UCSD-AML1 (cell line): ENCODE measurements around the gene SLC35G4.
"Not testable (repeated sequence)": the region's sequence is repeated elsewhere in the genome, so short reads cannot be mapped to it uniquely, and the experiment has no call there.

Experiments used
- DNase-seq: peaks from one replicate; lab custom pipeline; 2025; ENCODE audit not compliant: unreplicated experiment; lab: John Stamatoyannopoulos, UW

The SLC35G4 gene

DNA sequence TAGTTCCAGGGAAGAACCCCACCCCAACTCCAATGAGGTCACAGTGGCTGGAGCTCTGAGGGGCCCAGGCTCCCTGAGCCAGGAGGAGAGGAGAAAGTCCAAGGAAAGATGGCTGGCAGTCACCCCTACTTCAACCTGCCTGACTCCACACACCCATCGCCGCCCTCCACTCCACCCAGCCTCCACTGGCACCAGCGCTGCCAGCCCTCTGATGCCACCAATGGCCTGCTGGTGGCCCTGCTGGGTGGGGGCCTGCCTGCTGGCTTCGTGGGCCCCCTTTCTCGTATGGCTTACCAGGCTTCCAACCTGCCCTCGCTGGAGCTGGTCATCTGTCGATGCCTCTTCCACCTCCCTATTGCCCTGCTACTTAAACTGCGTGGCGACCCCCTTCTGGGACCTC lies at the start of gene SLC35G4:
Gene SLC35G4 (plus strand): TSS at position 109 of the 400 bp plus-strand sequence. CDS start 0 bp downstream, at position 109.
- not testable (repeated sequence) for DNase-seq

DNA sequence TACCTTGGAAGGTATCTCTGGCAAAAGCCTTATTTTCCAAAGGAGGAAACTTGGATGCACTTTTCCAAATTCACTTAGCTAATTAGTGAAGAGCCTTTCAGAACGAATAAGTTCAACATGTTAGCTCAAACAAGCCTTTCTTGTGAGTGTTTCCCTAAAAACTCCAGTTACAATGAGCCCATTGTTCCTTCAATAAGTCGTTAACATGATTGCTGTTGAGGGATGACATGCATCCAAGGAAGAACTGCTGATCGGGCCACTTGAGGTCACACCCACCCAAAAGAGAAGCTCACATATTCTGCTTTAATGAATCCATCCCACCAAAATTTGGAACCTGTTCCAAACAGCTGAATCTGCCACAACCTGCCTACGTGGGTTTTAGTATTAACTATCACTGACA lies 48.1 kb upstream of the SLC35G4 start:
- no peak for DNase-seq

DNA sequence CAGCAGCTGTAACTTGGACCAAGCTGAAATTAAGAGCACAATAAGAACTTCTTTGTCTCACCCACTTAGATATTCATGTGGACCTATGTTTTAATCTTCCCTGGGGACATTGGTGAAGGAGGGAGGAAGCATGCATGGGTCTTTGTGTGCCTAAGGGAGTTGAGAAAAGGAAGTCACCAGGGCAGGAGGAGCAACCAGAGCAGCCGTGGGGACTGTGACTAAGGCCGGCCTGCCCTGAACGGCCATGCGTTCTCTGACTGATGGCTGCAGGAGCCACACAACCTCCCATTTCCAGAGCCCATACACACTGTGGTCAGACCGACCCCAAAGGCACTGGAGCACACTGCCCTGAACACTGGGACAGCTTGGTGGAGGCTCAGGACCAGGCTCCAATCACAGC lies 43.7 kb upstream of the SLC35G4 start:
- no peak for DNase-seq

DNA sequence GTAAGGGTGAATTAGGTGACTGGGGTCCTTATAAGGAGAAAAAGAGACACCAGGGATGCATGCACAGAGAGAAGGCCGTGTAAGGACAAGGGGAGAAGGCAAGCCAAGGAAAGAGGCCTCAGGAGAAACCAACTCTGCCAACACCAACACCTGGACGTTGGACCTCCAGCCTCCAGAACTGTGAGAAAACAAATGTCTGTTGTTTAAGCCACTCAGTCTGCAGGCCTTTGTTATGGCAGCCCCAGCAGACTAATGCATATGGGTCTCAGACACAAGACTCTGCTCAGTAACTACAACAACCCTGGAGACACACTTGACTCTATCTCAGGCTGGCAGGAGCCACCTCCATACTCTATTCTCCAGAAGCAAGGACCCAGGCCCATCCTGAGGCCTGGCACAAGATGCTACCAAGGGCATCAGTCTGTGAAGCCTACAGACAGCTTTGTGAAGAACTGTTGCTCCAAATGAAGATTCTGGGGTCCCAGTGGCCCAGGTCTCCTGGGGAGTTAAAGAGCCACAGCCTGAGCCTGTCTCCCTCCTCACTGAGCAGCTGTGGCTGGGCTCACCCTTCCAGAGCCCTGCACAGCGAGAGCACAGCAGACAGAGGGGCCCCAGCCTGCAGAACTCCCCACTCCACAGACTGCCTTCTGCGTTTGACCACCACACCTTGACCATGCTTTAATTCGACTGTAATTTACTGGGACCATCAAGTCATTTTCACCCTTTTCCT lies 43.0 kb upstream of the SLC35G4 start:
- no peak for DNase-seq

DNA sequence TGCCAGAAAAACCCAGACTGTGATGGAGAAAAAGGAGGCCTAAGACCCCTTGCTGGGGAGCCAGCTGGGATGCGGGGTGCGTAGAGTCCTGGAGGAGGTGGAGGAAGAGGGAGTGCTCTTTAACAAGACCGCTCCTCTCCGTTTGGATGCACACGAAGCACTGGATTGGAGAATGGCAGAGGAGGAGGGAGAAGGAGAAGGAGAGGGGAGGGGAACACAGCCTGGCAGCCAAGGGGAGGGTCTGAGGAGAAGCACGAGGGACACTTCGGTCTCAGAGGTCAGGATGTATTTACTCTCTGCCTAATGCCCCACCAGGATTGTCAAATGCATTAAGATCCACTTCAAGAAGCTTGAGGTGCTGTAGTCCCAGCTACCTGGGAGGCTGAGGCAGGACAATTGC lies 42.0 kb upstream of the SLC35G4 start:
- no peak for DNase-seq

DNA sequence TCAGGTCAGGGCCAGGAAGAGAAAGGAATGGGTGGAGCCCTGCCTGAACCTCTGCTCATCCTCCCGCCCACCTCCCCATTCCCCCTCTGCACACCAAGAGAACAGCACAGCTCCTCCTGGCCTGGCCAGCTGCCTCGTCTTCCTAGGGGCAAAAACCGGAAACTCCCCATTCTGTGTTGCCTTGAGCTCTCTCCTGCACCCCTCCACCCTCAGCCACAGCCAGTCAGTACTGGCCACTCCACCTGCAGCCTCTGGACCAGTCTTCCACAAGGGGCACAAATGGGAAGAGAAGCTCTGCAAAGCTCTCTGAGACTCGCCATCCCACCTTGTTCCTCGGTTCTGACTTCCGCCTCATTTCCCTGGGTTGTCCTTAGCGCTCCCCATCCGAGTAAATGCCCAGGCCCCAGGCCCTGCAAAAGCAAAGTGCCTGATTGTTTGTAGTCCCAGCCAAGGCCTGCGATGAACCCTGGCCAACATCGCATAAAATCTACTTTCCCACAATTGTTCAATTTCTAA lies 39.3 kb upstream of the SLC35G4 start:
- DNase-seq, result no peak

DNA sequence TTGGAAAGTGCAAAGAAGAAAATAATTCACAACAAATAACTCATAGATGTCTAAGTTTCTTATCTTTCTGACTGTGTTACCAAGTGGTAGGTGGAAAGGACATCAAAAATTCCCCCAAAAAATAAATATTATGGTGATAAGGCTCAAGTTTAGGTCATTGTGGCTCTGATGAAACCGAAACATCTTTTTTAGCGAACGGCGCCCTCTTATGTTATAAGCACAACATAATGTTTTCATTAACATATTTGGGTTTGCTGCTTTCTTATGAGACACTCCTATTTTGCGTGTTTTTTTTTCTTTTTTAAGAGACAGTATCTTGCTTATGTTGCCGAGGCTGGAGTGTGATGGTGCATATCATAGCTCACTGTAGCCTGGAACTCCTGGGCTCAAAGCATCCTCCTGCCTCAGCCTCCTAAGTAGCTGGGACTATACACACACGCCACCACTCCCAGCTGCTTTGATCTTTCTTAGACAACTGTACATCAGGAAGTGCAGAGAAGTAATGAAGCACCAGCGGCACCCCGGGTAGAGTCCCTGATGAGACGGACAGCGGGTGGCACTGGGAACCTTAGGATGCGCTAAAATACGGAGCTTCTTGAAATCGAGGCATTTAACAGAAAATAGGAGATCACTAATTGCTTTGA lies 38.5 kb upstream of the SLC35G4 start:
- DNase-seq, result no peak

DNA sequence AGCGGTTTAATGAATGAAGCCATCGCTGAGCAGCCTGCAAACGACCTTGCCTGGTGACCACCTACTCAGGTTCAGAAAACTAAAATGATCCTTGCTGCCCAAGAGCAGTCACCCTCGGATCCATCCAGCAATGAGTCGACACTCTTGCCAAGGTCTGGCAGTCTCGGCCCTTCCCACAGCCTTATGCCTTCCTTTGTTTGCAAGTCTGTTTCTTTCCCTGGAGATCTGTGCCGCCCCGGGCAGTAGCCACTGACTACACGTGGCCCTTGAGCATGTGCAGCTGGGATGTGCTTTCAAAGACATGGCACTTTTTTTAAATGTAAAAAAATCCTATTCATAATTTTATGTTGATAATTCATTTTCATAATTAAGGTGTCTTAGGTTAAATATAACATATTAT lies 37.2 kb upstream of the SLC35G4 start:
- DNase-seq, result no peak

DNA sequence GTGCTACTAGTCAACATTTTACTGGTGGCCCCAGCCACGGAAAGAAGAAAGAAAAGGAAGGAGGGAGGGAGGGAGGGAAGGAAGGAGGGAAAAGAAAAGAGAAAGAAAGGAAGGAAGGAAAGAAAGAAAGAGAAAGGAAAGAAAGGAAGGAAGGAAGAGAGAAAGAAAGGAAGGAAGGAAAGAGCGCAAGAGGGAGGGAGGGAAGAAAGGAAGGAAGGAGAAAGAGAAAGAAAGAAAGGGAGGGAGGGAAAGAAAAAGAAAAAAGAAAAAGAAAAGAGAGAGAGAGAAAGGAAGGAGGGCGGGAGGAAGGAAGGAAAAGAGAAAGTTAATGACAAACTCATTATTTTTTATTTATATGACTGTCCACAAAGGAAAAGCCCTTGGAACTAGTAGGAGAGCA lies 34.9 kb upstream of the SLC35G4 start:
- DNase-seq, result no peak

DNA sequence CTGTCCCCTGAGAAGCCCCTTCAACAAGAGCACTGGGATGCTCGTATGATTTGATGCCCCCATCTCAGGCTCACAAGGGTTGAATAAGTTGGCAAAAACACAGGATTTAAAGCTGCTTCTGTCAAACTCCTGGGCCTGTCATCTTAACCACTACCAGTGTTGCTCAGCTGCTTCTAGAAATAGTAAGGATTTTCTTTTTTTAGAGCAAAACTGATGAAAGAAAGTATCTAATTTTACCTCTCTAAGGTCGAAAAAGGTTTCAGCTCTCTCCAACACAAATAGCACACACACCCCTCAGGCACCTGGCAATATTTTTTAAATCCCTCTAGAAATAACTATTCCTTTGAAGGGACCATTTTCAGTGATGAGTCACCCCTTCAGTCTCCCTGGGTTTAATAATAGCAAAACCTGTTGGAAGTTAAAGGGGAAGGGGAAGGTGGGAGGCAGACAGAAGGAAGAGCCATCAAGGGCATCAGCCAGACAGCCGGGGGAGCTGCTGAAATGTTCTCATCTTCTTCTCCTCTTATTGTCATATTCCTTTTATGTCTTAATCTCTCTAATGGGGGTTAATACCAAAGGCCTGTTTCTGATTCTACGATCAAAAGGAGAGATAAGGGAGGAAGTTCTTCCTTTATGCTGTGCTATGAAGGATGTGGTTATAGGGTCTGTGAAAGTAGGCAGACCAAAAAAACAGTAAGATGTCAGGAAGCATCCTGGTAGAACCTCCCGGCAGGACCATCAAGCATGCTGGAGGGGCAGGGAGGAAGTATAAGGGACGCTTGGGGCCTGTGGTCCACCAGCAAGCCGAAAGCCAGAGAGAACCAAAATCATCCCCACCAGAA lies 31.9 kb upstream of the SLC35G4 start:
- DNase-seq, result no peak

DNA sequence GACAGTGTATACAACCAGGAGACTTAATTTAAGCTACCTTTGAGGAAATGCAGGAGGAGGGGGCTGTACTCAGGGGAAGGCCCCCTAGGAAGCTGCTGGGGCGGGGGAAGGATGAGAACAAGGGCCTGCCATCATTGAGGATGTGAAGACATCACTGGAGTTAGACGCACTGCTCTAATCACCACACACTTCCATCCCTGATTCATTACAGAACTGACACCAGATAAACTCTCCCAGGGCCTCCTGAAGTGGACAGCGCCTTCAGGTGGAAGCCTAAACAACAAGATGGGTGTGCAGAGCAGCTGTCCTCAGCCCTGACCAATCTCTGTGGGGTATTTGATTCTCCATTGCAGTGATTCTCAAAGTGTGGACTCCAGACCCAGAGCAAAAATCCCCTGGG lies 30.6 kb upstream of the SLC35G4 start:
- no peak for DNase-seq

DNA sequence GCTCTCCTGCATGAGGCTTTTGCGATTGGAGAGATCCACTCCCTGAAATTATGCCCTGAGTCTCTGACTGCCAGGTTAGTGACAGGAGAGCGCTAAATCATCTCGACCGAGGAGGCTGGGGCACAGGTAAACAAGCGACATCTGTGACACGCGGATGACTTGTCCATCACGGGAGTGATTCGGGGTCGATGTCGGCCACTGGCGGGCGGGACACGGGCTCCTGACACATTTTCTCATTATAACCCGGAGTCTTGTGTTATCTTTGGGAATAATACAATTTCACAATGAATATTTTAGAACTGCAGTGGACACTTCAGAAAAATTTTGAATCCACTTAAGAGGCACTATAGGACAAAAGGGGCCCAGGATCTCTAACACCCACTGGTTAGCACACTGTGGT lies 29.5 kb upstream of the SLC35G4 start:
- no peak for DNase-seq

DNA sequence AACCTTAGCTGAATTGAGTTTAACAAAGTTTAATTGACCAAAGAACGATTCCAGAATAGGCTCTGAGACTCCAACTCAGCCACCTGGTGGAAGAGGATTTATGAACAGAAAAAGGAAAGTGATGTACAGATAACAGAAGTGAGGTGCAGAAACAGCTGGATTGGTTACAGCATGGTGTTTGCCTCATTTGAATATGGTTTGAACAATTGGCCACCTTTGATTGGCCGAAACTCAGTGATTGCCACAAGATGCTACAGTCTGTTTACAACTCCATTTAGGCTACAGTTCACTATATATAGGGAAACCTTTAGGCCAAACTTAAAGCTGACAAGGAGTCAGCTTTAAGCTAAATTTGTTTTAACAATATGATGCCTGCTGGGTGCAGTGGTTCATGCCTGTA lies 28.1 kb upstream of the SLC35G4 start:
- DNase-seq, result no peak

DNA sequence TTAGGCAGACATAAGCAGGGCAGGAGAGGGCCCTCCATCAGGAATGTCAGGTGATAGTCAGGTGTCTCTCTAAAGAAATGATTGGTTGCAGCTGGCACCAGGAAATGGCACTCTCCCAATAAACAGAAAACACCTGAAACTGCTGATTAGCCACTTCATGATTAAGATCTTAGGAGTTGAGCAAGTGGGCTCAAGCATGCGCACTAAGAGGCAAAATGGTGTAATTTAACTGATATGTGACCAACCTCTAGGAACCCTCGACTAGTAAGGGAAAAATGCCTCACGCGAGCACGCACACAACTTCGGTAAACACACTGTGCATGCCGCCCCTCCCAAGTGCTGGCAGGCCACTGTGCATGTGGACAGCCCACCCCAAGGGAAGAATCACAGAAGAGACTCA lies 23.8 kb upstream of the SLC35G4 start:
- DNase-seq, result no peak

DNA sequence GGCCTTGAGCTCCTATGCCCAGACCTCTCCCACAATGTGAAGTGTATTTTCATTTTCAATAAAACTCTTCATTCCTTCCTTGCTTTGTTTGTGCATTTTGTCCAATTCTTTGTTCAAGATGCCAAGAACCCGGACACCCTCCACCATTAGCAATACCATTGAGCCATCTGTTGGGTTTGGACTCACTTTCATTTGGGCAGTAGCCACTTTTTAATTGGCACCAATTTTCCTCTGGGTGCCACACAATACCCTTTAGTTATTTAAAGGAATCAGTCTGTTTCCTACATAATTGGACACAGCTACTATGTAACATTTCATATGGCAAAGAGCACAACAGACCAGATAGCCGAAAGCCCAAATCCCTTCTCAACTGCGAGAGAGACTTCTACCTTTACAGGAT lies 22.5 kb upstream of the SLC35G4 start:
- no peak for DNase-seq

DNA sequence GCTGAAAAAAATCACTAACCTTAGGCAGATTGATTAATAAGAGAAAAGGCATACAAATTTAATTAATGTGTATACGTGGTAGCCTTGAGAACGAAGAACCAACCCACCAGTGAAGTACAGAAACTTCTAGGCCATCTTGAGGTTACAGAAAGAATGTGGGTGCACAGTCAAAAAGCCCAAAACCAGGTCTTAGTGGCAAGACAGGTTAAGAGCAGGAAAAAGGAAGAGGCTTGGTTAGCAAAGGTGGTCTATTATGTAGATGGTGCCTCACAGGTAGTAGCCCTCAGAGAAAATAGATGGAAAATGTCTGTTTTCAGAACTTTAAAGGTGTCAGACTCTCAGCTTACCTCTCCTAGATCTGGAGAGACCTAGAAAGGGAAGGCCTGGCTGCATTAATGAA lies 22.0 kb upstream of the SLC35G4 start:
- no peak for DNase-seq

DNA sequence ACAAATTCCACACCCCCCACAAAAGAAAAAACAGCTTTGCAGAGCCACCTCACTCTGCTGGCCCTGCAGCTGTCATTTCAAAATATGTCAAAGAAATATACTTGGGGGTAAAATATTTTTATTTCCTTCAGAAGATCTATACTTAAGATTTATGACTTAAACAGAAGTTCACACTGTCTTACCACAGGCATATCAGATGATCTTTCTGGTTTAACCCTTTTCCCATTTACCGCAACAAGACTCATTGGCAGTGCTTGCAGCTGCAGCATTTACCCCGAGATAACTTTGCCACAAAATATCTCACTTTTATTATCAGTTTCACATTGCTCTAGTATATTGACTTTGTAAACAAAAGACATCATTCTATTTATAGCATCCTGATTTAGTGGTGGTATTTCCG lies 21.6 kb upstream of the SLC35G4 start:
- no peak for DNase-seq

DNA sequence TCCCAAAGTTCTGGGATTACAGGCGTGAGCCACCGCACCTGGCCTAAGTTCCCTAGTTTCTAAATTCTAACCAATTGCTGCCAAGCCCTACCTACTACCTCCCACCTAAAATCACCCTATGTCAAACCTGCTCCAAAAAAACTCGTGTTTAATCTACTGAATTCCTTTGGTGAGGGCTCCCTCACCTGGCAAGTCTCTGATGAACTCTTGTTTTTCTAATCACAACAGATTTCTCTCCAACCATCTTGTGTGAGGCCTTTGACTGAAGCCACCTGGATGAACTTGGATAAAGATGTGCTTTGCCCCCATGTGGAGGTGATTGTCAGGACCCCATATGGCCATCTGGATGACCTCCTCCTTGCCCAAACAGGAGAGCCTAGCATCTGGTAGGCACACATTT lies 17.4 kb upstream of the SLC35G4 start:
- no peak for DNase-seq

DNA sequence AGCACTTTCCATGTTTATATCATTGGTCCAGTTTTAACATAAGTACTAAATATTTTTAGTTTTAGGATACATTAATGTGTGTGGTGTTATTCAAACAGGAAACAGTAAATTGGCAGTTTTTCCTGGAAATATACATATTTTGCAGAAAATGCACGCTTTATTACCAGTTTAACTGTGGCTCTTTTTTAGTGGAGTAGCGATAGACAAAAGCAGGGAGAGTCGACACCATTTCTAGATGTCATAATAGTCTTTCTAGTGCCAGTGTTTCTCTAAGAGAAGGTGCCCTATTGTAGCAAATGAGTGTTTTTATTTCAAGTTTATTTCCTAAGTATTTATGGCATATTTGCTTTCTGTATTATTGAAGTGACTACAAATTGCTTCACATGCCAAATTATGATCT lies 9.1 kb upstream of the SLC35G4 start:
- no peak for DNase-seq

DNA sequence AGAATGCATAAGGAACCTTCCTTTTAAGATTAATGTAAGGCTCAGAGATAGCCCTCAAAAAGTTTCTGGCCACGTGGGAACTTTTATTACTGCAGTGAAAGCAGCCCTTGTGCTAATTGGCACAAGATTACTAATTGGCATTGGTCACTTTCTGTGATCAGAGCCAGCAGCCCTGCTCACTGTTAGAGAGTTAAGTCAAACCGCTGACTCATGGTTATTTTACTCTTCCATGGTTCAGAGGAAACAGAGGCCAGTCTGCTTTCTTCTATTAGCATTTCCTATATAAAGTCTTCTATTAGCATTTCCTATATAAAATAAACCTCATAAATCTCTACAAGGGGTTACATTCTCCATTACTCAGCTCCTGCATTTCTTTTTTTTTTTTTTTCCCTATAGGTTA lies 1.5 kb upstream of the SLC35G4 start:
- DNase-seq, result no peak

DNA sequence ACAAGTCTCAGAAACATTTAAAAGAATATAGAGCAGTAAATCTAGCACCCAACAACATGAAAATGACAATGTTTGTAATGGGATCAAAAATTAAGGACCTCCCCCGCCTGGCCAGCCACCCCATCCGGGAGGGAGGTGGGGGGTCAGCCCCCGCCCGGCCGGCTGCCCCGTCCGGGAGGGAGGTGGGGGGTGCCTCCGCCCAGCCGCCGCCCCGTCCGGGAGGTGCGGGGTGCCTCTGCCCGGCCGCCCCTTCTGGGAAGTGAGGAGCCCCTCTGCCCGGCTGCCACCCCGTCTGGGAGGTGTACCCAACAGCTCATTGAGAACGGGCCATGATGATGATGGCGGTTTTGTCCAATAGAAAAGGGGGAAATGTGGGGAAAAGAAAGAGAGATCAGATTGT lies 778 bp upstream of the SLC35G4 start:
- not testable (repeated sequence) for DNase-seq

DNA sequence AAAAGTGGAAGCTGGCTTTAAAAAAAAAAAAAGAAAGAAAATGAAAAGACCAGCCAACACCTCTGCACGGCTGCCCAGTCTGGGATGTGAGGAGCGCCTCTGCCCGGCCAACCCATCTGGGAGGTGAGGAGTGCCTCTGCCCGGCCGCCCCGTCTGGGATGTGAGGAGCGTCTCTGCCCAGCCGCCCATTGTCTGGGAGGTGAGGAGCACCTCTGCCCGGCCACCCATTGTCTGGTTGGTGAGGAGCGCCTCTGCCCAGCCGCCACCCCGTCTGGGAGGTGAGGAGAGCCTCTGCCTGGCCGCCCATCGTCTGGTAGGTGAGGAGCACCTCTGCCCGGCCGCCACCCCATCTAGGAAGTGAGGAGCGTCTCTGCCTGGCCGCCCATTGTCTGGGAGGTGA lies 3.7 kb downstream of the SLC35G4 start:
- not testable (repeated sequence) for DNase-seq
